GM12891 (cell line): Measurements from ENCODE around the gene FXYD2.

Source experiments
- PAX5 ChIP-seq: IDR thresholded peaks from 2 replicates; pipeline ENCODE4 v1.6.1; 2011; ENCODE audit warnings: low read length, moderate library complexity, mild to moderate bottlenecking; ENCODE audit not compliant: insufficient read depth, severe bottlenecking
- POLR2A ChIP-seq: IDR thresholded peaks from 2 replicates; pipeline ENCODE4 v1.6.1; 2011; ENCODE audit warnings: low read depth, low read length, control low read depth
- POLR2AphosphoS5 ChIP-seq: IDR thresholded peaks from 2 replicates; pipeline ENCODE4 v1.6.1; 2011; ENCODE audit warnings: low read depth, low read length, control low read depth
- POU2F2 ChIP-seq: IDR thresholded peaks from 2 replicates; pipeline ENCODE4 v1.6.1; 2011; ENCODE audit warnings: low read depth, mild to moderate bottlenecking, control low read depth, low read length, moderate library complexity
- SPI1 ChIP-seq: IDR thresholded peaks from 2 replicates; pipeline ENCODE4 v1.6.1; 2011; ENCODE audit warnings: low read depth, low read length, control low read depth
- TAF1 ChIP-seq: IDR thresholded peaks from 2 replicates; pipeline ENCODE4 v1.6.1; 2011; ENCODE audit warnings: low read depth, low read length, control low read depth

DNA sequence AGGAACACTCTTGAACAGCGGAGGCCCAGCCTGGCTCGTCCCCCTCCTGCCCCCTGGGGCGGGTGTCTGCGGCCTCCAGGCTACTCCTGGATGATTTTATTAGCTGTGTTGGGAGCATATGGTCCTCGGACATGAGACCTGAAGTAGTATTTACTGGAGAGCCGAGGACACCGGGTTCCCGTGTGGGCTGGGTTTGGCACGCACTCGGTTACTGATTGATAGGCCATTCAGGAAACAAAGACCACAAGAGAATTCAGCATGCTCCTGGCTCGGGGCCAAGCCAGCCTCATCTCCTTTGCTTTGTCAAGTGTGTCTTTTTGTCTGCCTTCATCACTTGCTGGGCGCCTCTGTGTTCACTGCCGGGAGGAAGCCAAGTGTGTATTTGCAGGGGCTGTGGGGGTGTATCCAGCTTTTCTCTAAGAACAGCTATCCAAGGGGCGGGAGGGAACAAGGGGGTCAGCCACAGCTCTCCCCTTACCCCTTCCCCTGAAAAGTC, 9.7 kb downstream of the FXYD2 start:
- TF ChIP-seq POLR2AphosphoS5 (no peak; the same call in 1 of the 2 replicates), TAF1 (no peak), SPI1 (no peak), POLR2A (no peak), PAX5 (peak; percentile 66), POU2F2 (no peak)
